Stimulated activated effector memory CD8-positive, alpha-beta T cell treated with anti-CD3 and anti-CD28 coated beads, Interleukin-12 subunit alpha, Interleukin-12 subunit beta, amount 100 ng/mL, for 72 hours (primary cell): ENCODE data around the gene GRK6.

Source experiments
- ATAC-seq: fragments of 150-1000 bp; cut with Tn5 transposase; 2 replicates; pipeline ENCODE4 v1.10.0; 2021
- DNase-seq, 2 donors: peaks; one replicate each; pipeline ENCODE4 v3.0.0; 2021 to 2022; ENCODE audit warnings: low spot score in 2 of 2
- H3K27ac Mint-ChIP-seq: one replicate; pipeline ENCODE4 v1.8.0; 2022; ENCODE audit warnings: mild to moderate bottlenecking, mixed read lengths
- H3K36me3 Mint-ChIP-seq: one replicate; pipeline ENCODE4 v1.8.0; 2022; ENCODE audit warnings: mild to moderate bottlenecking, mixed read lengths
- H3K4me1 Mint-ChIP-seq: one replicate; pipeline ENCODE4 v1.8.0; 2022; ENCODE audit warnings: mixed read lengths
- H3K4me3 Mint-ChIP-seq: one replicate; pipeline ENCODE4 v1.8.0; 2022; ENCODE audit warnings: mild to moderate bottlenecking, mixed read lengths
- H3K9me3 Mint-ChIP-seq: one replicate; pipeline ENCODE4 v1.8.0; 2022; ENCODE audit warnings: mixed read lengths

GRK6 gene

DNA sequence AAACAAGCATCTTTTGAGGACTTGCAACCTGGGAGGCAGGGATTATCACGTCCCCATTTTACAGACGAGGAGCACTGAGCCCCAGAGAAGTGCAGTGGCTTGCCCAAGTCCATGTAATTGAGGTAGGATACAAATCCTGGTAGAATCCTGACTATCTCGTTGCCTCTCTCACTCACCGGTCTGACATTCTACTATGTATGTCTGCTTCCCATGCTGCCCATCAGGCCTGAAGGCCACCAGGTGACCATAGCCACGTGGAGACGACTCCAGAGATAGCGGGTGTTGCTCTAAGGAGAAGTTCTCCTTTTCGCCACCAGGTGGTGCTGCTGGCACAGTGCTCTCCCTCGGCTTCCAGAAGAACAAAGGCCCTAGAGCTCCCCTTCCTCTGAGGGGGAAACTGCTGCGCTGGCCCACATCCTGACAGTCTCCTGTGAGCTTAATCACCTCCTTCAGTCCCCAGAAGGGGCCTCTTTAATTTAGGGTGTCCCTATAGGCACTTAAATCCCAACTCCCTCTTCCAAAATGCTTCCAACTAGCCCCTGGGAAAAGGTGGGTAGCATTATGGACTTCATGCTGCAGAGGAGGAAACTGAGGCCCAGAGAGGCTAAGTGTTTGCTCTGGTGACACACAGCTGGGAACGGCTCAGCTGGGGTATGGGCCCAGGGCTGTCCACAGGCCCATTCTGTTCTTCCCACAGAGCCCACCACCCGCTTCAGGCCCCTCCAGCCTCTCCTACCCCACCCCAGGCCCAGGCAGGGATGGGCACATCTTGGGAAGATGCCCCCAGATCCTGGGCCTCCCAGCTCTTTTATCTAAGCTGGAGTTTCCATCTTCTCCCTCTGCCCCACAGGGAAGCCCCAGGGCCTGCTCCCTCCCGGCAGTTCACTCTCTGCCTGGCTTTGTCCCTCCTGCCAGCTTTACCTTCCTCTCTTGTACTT lies 35.8 kb upstream of the GRK6 start:
- Mint-ChIP-seq H3K4me3 (peak overlapping the region; percentile 46), H3K36me3 (peaks cover 12% of the 10 kb centered on the region), H3K4me1 (peaks cover 45% of the 10 kb centered on the region), H3K9me3 (no peaks in the 10 kb centered on the region), H3K27ac (peak overlapping the region; percentile 27)
- peak; percentile 70 for ATAC-seq
- peak; percentile 87 to 95 for DNase-seq

DNA sequence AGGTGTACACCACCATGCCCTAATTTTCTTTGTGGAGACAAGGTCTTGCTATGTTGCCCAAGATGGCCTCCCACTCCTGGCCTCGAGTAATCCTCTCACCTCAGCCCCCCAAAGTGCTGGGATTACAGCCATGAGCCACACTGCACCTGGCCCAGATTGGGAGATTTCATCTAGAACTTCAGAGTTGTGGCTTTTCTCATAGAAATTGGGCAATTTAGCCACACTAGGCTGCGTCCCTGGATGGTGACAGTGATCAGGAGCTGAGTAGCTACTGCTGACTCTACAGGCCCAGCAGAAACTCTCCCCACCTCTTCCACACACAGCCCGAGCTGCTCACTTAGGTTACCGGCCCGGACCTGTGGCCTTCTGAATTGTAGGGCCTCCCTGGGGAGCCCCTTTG lies 33.7 kb upstream of the GRK6 start:
- peaks cover 38% of the 10 kb centered on the region for H3K4me1 Mint-ChIP-seq
- ATAC-seq (no peak), DNase-seq (no peak)
- H3K9me3 Mint-ChIP-seq: no peaks in the 10 kb centered on the region
- H3K36me3 Mint-ChIP-seq: peaks cover 12% of the 10 kb centered on the region
- H3K4me3 Mint-ChIP-seq: no peak overlapping the region
- peak overlapping the region; percentile 6 for H3K27ac Mint-ChIP-seq

DNA sequence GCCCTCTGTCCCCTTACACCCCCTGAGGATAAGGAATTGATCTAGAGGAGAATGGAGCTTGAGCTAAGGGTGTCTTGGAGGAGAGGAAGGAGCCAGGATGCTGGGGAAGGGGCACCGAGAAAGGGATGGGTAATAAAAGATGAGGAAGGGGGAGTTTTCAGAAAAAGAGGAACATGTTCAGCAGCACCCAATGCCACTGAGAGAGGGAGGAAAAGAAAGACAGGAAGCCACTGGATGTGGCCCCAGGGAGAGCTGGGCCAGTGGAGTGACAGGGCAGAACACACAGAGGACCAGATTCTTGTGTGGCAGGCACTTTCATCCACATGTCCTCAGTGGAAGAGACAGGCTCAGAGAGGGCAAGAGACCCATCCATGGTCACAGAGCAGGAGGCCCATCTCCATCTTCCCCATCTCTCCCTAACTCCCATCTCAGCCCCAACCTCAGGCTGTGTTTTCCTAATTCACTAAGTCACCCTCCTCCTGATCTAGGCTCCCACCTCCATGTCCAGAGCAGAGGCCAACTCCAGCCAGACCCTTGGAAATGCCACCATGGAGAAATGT lies 33.2 kb upstream of the GRK6 start:
- ATAC-seq (no peak), DNase-seq (no peak)
- Mint-ChIP-seq H3K4me1 (peaks cover 33% of the 10 kb centered on the region), H3K27ac (peak overlapping the region; percentile 6), H3K4me3 (no peak overlapping the region), H3K36me3 (peaks cover 12% of the 10 kb centered on the region), H3K9me3 (no peaks in the 10 kb centered on the region)

DNA sequence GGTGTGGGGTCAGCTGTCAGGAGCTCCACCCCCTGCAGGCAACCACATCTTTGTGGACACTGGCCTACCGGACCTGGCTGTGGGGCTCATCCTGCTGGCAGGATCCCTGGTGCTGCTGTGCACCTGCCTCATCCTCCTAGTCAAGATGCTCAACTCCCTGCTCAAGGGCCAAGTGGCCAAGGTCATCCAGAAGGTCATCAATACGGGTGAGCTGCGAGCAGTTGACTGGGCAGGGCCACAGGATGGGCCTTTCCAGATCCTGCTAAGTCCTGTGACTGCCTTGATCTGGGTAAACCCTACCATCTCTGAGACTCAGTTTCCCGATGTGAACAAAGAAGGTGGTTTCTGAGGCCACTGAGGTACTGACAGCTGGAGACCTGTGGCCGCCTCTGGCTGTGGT lies 32.5 kb upstream of the GRK6 start:
- ATAC-seq (no peak), DNase-seq (no peak)
- Mint-ChIP-seq H3K27ac (no peak overlapping the region), H3K4me1 (peaks cover 26% of the 10 kb centered on the region), H3K36me3 (peaks cover 12% of the 10 kb centered on the region), H3K4me3 (no peak overlapping the region), H3K9me3 (no peaks in the 10 kb centered on the region)

DNA sequence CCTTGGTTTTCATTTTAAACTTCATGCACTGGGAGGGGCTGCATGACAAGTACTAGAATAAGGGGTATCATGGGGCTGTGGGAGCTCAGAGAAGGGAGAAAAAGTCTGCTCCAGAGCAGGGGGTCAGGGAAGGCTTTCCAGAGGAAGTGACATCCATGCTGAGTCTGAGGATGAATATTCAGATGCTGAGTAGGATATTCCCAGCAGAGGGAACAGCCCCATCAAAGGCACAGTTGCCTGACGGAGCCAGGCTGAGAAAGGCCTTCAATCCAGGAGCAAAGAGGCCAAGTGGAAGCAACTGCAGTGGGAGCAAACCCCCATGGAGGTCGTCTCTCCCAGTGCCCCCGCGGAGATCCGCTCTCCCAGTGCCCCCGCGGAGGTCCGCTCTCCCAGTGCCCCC lies 30.4 kb upstream of the GRK6 start:
- H3K36me3 Mint-ChIP-seq: no peaks in the 10 kb centered on the region
- DNase-seq (no peak), ATAC-seq (no peak)
- H3K27ac Mint-ChIP-seq: no peak overlapping the region
- no peak overlapping the region for H3K4me3 Mint-ChIP-seq
- peaks cover 5% of the 10 kb centered on the region for H3K4me1 Mint-ChIP-seq
- no peaks in the 10 kb centered on the region for H3K9me3 Mint-ChIP-seq

DNA sequence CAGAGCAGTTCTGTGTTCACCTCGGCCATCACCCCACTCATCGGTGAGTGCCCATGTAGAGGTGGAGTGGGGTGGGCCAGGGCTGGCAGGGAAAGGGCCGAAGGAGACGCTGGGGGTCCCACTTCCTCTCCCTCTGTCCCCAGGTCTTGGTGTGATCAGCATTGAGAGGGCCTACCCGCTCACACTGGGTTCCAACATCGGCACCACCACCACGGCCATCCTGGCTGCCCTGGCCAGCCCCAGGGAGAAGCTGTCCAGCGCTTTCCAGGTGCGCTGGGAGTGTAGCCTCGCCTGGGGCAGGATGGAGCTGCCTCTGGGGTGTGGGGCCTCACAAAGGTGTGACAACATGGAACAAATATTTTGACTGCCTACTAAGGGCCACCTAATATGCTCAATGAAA lies 29.7 kb upstream of the GRK6 start:
- ATAC-seq (no peak), DNase-seq (no peak)
- Mint-ChIP-seq H3K4me3 (no peak overlapping the region), H3K27ac (no peak overlapping the region), H3K4me1 (no peaks in the 10 kb centered on the region), H3K9me3 (no peaks in the 10 kb centered on the region), H3K36me3 (no peaks in the 10 kb centered on the region)

DNA sequence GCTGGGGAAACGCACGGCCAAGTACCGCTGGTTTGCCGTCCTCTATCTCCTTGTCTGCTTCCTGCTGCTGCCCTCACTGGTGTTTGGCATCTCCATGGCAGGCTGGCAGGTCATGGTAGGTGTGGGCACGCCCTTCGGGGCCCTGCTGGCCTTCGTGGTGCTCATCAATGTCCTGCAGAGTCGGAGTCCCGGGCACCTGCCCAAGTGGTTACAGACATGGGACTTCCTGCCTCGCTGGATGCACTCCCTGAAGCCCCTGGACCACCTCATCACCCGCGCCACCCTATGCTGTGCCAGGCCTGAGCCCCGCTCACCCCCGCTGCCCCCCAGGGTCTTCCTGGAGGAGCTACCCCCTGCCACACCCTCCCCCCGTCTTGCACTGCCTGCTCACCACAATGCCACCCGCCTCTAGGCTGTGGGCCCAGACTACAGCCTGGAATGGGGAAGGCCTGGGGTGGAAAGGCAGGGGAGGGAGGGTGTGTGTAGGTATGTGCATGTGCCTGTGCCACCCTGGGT lies 28.5 kb upstream of the GRK6 start:
- H3K27ac Mint-ChIP-seq: no peak overlapping the region
- H3K4me1 Mint-ChIP-seq: peaks cover 8% of the 10 kb centered on the region
- ATAC-seq (no peak), DNase-seq (no peak)
- H3K36me3 Mint-ChIP-seq: no peaks in the 10 kb centered on the region
- H3K9me3 Mint-ChIP-seq: no peaks in the 10 kb centered on the region
- H3K4me3 Mint-ChIP-seq: no peak overlapping the region

DNA sequence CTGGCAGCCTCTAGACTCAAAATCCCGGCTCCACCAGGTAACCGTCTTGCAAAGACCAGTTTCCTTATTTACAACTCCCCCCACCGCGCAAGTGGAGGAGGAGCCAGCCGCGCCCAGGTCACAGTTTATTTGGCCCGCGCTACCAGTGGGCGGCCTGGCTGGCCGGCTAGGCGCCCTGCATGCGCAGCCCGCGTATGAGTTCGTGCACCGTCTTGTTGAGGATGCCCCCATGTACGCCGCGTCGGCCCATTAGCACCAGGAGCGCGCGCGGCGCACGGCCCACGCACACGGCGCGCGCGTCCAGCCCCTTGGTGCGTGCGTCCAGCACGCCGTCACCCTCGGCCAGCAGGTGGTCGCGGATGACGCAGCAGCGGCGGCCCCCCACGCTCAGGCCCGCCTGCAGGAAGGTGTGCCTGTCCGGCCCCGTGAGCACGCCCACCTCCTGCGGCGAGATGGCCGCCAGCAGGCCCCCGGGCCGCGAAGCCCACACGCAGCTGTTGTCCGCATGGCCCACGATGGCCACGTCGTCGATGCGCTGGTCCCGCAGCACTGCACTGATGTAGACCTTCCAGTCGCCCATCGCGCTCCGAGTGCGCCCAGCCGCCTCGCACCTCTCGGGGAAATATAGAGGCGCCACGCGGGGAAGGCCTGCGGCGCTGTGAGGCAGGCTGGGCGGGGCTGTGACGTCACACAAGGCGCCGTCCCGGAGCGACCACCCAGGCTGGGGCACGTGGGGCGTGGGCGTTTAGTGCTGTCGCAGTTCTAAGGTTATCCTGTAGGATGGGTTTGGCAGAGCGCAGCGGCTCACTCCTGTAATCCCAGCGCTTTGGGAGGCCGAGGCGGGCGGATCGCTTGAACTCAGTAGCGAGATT lies 26.2 kb upstream of the GRK6 start, which contains the start of gene PFN3:
TSS of gene PFN3 (minus strand) at position 665 of the 872 bp plus-strand sequence. CDS start at position 580, 85 bp downstream.
- ATAC-seq: no peak
- H3K4me1 Mint-ChIP-seq: peaks cover 24% of the 10 kb centered on the region
- H3K9me3 Mint-ChIP-seq: no peaks in the 10 kb centered on the region
- H3K4me3 Mint-ChIP-seq: no peak within 1 kb of the TSS
- H3K36me3 Mint-ChIP-seq: no peaks in the 10 kb centered on the region
- no peak within 1 kb of the TSS for H3K27ac Mint-ChIP-seq
- no peak for DNase-seq

DNA sequence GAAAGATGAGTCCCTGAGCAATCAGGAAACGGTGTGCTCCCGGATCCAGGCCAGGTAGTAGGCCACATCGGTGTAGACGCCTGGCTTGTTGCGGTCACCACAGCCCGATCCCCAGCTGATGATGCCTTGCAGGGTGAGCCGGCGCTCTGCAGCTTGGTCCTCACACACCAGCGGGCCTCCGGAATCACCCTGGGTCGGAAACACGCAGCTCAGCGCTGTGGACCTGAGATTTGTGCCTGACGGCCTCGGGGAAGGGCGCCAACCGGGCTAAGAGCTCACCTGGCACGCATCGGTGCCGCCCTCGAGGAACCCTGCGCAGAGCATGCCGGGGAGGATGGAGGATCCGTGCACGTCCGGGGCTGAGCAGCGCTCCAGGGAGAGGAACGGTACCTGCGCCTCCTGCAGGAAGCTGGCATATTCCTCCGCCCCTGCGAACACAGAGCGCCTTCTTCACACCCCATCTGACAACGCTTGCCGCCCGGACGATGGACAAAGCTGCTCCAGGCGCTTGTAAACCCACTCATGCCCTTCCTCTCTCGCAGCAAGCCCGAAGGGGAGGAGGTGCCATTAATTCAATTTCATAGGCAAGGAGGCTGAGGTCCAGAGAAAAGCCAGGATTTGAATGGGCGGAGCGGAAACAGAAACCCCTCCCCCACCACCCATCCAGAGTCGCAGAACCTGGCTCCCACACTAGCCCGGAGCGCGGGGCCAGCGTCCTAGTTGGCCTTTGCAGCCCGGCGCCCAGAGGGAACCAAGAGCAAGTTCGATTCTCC lies 24.0 kb upstream of the GRK6 start:
- DNase-seq: peak; percentile 39 to 64
- H3K4me1 Mint-ChIP-seq: peaks cover 33% of the 10 kb centered on the region
- H3K36me3 Mint-ChIP-seq: no peaks in the 10 kb centered on the region
- H3K9me3 Mint-ChIP-seq: no peaks in the 10 kb centered on the region
- H3K27ac Mint-ChIP-seq: peak overlapping the region; percentile 29
- H3K4me3 Mint-ChIP-seq: peak overlapping the region; percentile 82
- peak; percentile 58 for ATAC-seq

DNA sequence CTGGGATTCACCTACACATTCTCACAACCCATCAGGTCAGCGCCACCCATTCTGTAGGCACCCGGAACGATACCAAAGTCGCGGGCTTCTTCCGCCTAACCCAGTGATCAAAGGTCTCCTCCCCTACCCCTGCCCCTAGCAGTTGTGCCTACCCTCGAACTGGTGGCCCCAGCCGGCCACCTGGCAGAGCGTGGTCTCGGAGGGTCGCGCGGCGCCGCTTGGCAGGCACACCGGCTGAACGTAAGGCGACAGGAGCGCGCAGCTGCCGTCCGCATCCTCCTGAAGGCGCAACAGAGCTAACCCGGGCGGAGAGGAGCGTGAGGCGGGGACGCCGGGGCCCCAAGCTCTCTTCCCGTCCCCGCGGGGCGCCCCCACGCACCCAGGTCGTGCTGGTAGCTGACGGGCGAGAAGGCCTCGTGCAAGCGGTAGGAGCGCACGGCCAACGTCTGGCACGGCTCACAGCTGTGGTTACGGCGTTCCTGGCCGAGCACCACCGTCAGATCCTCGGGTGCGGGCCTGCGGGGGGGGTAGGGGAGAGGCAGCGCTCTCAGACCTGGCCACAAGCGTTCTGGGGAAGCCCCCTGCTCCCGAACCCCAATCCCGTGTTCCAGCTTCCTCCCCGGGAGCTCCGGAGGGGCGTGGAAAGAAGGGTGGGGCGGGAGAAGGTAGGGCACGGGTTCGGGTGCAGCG lies 23.2 kb upstream of the GRK6 start:
- Mint-ChIP-seq H3K4me3 (peak overlapping the region; percentile 82), H3K36me3 (no peaks in the 10 kb centered on the region), H3K4me1 (peaks cover 33% of the 10 kb centered on the region), H3K27ac (peak overlapping the region; percentile 29), H3K9me3 (no peaks in the 10 kb centered on the region)
- ATAC-seq (peak; percentile 44), DNase-seq (no peak)

DNA sequence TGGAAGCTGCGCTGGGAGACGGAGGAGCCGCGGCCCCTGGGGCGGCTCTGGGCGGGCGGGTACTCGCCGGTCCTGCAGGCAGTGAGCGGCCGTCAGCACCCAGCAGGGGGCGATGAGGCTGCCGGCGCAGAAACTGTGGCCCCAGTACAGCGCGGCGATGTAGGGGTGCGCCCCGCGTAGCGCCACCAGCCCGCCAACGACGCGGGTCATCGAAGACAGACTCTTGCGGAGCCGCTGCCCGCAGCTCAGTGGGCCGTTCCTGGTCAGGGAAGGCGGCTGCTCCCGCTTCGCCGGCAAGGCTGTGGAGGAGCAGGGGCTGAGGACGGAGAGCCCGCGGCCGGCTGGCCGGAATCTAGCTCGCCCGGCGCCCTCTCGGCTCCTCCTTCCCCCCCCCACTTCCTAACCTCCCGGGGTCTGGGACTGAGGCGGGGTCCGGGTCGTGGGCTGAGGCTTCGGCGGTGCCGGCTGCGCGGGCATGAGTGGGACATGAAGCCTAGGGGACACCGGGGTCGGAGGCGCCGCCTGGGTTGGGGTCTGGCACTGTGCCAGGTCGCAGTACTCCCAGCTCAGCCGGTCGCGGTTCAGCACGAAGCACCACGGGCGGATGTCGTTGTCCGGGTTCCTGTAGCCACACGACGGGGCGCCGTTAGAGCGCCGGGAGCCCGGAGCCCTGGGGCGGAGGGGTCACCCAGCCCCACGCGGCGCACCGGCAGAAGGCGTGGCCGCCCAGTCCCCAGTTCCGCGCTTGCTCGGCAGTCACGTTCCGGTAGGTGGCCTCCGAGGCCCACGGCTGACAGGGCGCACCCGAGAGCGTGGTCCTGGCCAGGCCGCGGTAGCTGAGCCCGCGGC lies 22.5 kb upstream of the GRK6 start:
- H3K4me3 Mint-ChIP-seq: peak overlapping the region; percentile 82
- DNase-seq (peak; percentile 79 to 92), ATAC-seq (peak; percentile 93)
- H3K36me3 Mint-ChIP-seq: no peaks in the 10 kb centered on the region
- H3K27ac Mint-ChIP-seq: peak overlapping the region; percentile 48
- H3K4me1 Mint-ChIP-seq: peaks cover 36% of the 10 kb centered on the region
- no peaks in the 10 kb centered on the region for H3K9me3 Mint-ChIP-seq

DNA sequence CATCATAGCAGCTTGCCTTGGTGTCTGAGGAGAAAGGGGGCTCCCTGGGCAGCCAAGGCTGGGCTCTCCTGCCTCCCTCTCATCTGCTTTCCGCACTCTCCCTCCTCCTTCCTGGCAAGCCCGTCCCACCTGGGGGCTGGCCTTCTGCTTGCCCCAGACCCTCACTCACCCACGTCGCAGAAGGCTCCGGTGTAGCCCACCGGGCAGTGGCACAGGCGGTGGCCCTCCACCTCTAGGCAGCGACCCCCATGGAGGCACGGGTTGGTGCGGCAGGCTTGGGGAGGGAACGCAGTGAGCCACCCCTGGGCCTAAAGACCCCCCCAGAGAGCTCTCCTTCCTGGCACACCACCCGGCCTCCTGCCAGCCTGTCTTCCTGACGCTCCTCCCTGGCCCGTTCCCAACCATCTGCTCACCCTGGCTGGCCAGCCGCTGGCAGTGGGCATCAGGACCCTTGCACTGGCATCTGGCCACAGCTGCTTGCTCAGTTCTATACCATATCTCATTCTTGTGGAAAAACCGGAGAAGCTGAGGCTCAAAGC lies 21.8 kb upstream of the GRK6 start:
- Mint-ChIP-seq H3K4me3 (peak overlapping the region; percentile 82), H3K9me3 (no peaks in the 10 kb centered on the region), H3K36me3 (no peaks in the 10 kb centered on the region), H3K27ac (peak overlapping the region; percentile 63), H3K4me1 (peaks cover 41% of the 10 kb centered on the region)
- no peak for DNase-seq
- no peak for ATAC-seq

DNA sequence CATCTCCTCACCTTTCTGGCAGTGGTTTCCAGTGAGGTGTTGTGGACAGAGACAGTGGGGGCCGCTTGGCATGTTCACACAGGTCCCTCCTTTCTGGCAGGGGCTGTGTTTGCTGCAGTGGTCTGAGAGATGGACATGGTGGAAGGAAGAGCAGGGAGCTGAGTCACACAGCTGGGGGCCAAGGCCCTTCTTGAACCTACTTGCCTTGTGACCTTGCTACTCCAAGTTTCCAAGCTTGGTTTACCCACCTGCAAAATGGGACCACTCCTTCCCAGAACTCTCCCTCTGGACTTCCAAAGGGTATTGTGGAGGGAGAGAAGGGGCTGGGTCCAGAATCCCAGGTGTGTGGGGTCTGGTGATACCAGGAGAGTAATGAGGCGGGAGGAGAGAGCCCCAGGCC lies 21.2 kb upstream of the GRK6 start:
- Mint-ChIP-seq H3K4me3 (peak overlapping the region; percentile 82), H3K4me1 (peaks cover 42% of the 10 kb centered on the region), H3K36me3 (no peaks in the 10 kb centered on the region), H3K27ac (peak overlapping the region; percentile 63), H3K9me3 (no peaks in the 10 kb centered on the region)
- ATAC-seq (no peak), DNase-seq (no peak)
